GM12801 (cell line): ENCODE measurements around the gene FBXL20.

Experiments
- TF ChIP-seq, protein P1 (sequence below): IDR thresholded peaks from one replicate; pipeline ENCODE4 v1.5.1; 2011; ENCODE audit warnings: control low read depth; ENCODE audit not compliant: insufficient read length; ENCODE audit errors: extremely low read depth

FBXL20 gene

DNA sequence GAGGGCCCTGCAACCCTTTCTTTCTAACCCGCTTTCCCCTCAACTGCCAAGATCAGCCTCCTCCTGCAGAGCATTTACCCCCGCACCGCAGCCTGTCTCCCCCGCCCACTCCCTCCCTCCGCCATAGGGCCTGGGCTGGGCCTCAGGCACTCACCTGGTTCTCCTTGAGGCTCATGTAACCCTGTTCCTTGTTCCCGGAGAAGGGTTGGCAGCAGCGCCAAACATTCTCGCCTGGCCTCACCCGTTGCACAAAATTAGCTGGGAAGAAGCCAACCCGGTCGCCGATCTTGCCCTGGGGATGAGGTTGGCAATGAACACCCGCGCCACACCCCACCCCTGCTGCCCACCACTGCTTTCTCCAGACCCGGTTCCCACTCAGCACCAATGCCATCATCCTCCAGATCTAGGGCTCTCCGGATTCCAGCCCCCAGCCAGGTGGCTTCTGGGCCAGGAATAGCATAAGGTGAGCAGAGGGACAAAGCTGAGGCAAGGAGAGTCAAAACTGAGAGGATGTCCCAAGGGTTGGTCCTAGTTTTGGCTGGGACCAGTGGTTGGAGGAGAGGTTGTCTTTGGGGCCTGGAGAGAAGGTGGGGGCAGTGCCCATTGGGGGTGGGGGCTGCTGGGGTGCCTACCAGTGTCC, 188.5 kb downstream of the FBXL20 start:
- TF ChIP-seq, protein P1, sequence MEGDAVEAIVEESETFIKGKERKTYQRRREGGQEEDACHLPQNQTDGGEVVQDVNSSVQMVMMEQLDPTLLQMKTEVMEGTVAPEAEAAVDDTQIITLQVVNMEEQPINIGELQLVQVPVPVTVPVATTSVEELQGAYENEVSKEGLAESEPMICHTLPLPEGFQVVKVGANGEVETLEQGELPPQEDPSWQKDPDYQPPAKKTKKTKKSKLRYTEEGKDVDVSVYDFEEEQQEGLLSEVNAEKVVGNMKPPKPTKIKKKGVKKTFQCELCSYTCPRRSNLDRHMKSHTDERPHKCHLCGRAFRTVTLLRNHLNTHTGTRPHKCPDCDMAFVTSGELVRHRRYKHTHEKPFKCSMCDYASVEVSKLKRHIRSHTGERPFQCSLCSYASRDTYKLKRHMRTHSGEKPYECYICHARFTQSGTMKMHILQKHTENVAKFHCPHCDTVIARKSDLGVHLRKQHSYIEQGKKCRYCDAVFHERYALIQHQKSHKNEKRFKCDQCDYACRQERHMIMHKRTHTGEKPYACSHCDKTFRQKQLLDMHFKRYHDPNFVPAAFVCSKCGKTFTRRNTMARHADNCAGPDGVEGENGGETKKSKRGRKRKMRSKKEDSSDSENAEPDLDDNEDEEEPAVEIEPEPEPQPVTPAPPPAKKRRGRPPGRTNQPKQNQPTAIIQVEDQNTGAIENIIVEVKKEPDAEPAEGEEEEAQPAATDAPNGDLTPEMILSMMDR = no peak

DNA sequence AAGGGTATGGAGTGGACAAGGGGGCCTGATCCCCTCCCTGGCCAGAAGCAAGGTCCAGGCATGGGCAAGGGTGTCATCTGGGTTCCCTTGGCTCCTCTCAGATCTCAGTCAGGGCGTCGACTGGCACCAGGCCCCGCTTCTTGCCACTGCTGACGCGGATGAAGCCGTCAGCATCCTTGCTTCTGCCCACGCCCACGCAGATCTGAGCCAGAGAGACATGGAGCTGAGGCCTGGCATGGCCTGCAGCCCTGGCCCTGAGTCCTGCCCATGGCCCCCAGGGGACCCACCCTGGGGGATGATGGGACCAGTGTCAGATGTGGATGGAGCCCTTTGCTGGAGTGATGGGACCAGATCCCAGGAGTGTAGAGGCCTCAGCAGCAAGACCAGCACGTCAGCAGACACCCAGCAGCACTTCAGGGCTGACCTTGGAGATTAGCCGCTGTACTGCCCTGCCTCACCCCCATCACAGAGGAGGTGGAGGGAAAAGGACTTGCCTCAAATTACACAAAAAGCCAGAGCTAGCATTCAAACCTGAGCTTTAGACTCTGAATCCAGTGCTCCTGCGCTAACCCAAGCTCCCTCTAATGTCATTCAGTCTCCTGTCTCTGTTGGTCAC, 189.1 kb downstream of the FBXL20 start:
- TF ChIP-seq, protein P1 = no peak

DNA sequence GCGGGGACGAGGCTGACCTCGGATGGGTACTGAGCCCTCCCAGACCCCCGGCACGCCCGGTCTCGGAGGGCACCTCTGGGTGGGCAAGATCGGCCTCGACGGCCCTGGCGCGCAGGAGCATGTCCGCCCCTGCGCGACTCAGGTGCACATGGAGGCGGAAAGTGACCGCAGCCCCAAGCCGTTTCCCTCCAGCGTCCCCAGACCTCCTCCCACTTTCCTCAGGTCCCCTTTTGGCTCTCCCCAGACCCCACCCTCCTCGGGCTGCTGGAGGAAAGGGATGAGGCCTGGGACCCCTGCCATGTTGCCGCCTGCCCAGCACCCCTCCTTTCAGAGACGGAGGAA, 191.4 kb downstream of the FBXL20 start:
- TF ChIP-seq, protein P1 = no peak

DNA sequence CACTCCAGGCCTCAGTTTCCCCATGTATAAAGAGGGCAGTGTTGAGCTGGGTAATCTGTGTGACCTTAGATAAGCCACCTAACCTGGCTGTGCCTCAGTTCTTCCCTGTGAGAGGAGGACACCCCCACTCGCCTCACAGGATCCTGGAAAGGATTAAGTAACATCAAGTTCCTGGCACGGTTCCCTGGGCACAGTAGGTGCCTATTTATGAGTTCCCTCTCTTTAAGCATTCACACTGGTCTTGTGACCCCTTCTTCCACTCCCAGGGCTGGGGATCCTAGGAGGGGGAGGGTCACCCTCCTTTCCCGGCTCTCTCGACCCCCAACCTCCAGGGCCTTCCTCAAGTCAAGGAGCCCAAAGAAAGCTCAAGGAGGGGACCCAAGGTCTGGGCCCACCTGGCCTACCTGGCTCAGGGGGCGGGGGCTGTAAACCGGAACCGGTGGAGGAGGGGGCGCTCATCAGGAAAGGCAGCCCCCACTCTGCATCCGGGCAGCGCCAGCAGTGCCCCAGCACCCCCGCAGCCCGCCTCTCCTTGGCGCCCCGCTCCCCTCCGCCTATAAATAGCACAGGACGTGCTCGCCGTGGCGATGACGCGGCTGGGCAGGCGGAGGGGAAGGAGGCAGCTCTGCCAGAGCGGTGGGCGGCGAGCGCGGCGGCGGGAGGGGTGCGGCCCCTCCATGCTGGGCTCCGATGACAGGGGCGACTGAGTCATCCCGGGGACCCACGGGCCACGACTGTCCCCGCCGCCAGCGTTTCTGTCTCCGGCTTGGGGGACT, 191.9 kb downstream of the FBXL20 start:
- TF ChIP-seq, protein P1 = no peak

DNA sequence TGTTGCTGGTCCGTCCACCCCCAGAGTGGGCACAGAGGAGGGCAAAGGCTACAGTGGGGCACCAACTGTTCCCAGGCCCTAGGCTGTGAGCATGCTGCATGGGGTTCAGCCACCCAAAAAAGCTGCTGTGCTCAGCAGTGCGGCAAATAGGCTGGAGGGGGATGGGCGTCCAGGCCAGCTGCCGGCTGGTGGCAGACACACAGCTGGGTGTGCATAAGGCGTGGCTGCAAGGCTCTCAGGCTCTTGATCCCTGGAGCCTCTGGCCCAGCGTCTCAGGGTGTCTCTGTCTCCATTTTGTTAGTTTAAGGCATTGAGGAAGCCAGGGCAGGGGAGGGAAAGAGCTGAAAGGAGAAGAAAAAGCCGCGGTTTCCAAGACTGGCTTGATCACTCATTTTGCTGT, 192.5 kb downstream of the FBXL20 start:
- TF ChIP-seq, protein P1 = no peak

DNA sequence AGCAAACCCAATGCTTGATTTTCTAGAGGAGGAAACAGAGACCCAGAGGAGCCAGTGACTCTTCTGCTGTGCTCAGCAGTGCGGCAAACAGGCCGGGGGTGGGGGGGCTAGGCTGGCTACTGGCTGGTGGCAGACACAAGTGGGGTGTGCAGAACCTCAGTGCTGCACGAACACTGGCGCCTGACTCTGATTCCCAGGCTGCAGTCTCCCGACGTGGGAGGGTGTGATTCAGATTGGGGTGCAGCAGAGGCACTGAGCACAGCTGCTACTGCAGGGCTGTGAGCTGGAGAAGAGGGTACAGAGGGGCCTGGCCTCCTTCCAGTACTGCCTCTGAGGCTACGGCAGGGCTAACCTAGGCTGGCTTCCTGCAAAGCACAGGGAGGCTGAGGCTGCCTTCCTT, 193.3 kb downstream of the FBXL20 start:
- TF ChIP-seq, protein P1 = no peak

DNA sequence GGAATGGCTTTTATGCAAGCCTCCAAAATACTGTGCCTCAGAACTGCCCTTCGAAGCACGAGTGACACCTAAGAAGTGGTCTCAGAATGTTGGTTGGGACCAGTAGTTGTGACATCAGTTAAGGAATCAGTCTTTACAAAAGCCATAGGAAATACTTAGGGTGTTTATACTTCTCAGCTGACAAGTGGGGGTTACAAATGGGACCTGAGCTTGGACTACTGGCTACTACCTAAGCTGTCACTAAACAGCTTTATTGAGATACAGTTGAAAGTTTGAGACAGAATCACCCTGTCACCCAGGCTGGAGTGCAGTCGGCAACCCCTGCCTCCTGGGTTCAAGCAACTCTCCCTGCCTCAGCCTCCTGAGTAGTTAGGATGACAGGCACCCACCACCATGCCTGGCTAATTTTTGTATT, 196.3 kb downstream of the FBXL20 start:
- TF ChIP-seq, protein P1 = no peak
